HepG2 (cell line): Measurements from ENCODE around the gene MBLAC1. TPM values are rescaled to one million over a fixed set of nuclear protein-coding genes. Genes with fewer than 3 reads are reported as not detected.
A peak's percentile ranks its signal among the peaks of the same experiment; 100 is the strongest.

Experiments used
- ATM ChIP-seq: fragments of 450-650 bp; IDR thresholded peaks from 2 replicates; pipeline ENCODE4 v1.7.1; 2017; ENCODE audit warnings: mild to moderate bottlenecking, borderline replicate concordance
- BCL6 ChIP-seq: IDR thresholded peaks from 2 replicates; pipeline ENCODE4 v1.6.1; 2016; ENCODE audit warnings: missing genetic modification reagents, missing compliant biosample characterization
- CHD2 ChIP-seq: IDR thresholded peaks from 2 replicates; pipeline ENCODE4 v1.6.1; 2011; ENCODE audit warnings: low read depth, low read length, improper control_type of control experiment
- DNMT3B ChIP-seq: conservative IDR thresholded peaks from 2 replicates; pipeline ENCODE4 v1.6.1; 2016; ENCODE audit warnings: missing biosample characterization, control low read depth
- ELF4 ChIP-seq: sonication (generic); formaldehyde crosslinking; IDR thresholded peaks from 2 replicates; pipeline ENCODE4 v1.5.0; 2020; ENCODE audit warnings: missing genetic modification reagents, mild to moderate bottlenecking, moderate library complexity, borderline replicate concordance
- HNF4G ChIP-seq, 2 experiments: sonication (generic) in 1 of 2; formaldehyde crosslinking in 1 of 2; IDR thresholded peaks; 2 replicates each; pipeline versions ENCODE4 v1.4.0 to v1.6.1; 2011 to 2020; ENCODE audit warnings: borderline replicate concordance in 2 of 2, low read depth in 2 of 2, mild to moderate bottlenecking in 2 of 2, low read length in 1 of 2, missing genetic modification reagents in 1 of 2, moderate library complexity in 1 of 2
- KMT2B ChIP-seq: IDR thresholded peaks from 2 replicates; pipeline ENCODE4 v1.6.1; 2016; ENCODE audit warnings: missing genetic modification reagents, missing compliant biosample characterization
- LCORL ChIP-seq, 2 experiments: fragments of 450-650 bp in 1 of 2; sonication (generic) in 1 of 2; formaldehyde crosslinking in 1 of 2; IDR thresholded peaks; 2 replicates each; pipeline versions ENCODE4 v1.5.0 to v1.6.1; 2017 to 2020; ENCODE audit warnings: antibody characterized with exemption in 1 of 2, missing genetic modification reagents in 1 of 2
- RELA ChIP-seq: sonication (generic); formaldehyde crosslinking; IDR thresholded peaks from 2 replicates; pipeline ENCODE4 v1.4.0; 2020; ENCODE audit warnings: missing genetic modification reagents
- RFXANK ChIP-seq: IDR thresholded peaks from 2 replicates; pipeline ENCODE4 v1.6.1; 2016
- TP53 ChIP-seq: sonication (generic); formaldehyde crosslinking; conservative IDR thresholded peaks from 2 replicates; pipeline ENCODE4 v1.4.0; 2020; ENCODE audit warnings: missing genetic modification reagents
- ZFP62 ChIP-seq: sonication (generic); formaldehyde crosslinking; IDR thresholded peaks from 2 replicates; pipeline ENCODE4 v1.4.0; 2020; ENCODE audit warnings: missing genetic modification reagents
- ZNF256 ChIP-seq: sonication (generic); formaldehyde crosslinking; conservative IDR thresholded peaks from 2 replicates; pipeline ENCODE4 v1.4.0; 2020; ENCODE audit warnings: missing genetic modification reagents
- ZNF33A ChIP-seq: sonication (generic); formaldehyde crosslinking; IDR thresholded peaks from 2 replicates; pipeline ENCODE4 v1.5.1; 2020; ENCODE audit warnings: missing genetic modification reagents, mild to moderate bottlenecking, moderate library complexity, borderline replicate concordance
- polyA plus RNA-seq, 8 experiments: library from polyadenylated mRNA; depleted of rRNA in 3 of 8; stranded (reverse) in 7 of 8; unstranded in 1 of 8; fragments of >200 nt; fragmentation: Illumina TruSeq in 4 of 8; extraction: Trizol in 4 of 8; gene quantifications; 2 replicates each; pipeline versions ENCODE4 v1.2.1 to v1.2.3, GENCODE V29; 2011 to 2016; ENCODE audit warnings: low read depth in 4 of 8, missing spikeins in 1 of 8, mixed read lengths in 1 of 8; ENCODE audit not compliant: insufficient read depth in 1 of 8
- total RNA-seq, 5 experiments: library from RNA; depleted of rRNA; stranded (reverse); fragments of >200 nt; fragmentation: Illumina TruSeq; extraction: Trizol; gene quantifications; 2 replicates each; pipeline ENCODE4 v1.2.3, GENCODE V29; 2016; ENCODE audit warnings: low read depth in 1 of 5
- TF ChIP-seq, protein P1 (sequence below): sonication (generic); formaldehyde crosslinking; IDR thresholded peaks from 2 replicates; pipeline ENCODE4 v1.4.0; 2020; ENCODE audit warnings: mild to moderate bottlenecking, missing genetic modification reagents
- TF ChIP-seq, protein P2 (sequence below): sonication (generic); formaldehyde crosslinking; IDR thresholded peaks from 2 replicates; pipeline ENCODE4 v1.4.0; 2020; ENCODE audit warnings: missing genetic modification reagents, borderline replicate concordance
- TF ChIP-seq, protein P3 (sequence below): sonication (generic); formaldehyde crosslinking; IDR thresholded peaks from 2 replicates; pipeline ENCODE4 v1.8.0; 2022; ENCODE audit warnings: mild to moderate bottlenecking, missing genetic modification reagents, borderline replicate concordance
- TF ChIP-seq, protein P4 (sequence below): sonication (generic); formaldehyde crosslinking; conservative IDR thresholded peaks from 2 replicates; pipeline ENCODE4 v1.4.0; 2020; ENCODE audit warnings: missing genetic modification reagents

Gene MBLAC1
- total and polyA plus RNA-seq, 2 of the 13 experiments (the other 11 are each of a cell fraction or from before 2014, with no cell fraction given) = 0.79 to 2.1 TPM

DNA sequence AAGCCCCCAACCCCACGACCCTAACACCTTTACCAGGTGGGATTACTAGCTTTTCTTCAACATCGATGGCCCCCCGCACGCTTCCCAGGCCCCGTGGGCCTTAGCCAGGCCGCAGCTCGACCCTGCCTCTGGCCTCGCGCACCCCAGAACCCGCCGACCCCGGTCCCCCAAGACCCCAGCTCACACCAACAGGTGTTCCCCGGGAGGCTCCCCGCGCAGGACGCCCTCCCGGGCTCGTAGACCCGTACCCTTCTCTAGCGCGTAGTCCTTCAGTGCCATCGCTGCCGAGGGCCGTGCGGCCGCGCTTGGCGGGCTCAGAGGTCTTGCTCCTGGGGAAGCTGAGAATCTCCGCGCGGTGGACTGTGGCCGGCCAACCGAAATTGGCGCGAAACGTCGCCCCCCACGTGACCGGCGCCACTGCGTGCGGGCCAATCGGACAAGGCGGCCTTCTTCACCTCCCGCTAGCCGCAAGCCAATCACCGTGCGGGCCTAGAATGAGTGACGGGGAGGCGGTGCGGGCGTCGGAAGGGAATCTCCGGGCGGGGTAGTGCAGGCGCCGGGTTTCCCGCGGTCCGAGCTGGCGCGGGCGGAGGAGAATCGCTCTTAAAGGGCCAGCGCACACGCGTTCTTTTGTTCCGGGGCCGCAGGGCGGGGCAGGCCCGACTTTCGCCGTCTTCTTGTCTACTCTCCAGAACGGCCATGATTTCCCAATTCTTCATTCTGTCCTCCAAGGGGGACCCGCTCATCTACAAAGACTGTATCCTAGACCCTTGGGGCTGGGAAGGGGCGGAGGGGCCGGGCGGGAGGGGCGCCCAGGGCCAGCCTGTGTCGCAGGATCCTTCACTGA is 25.5 kb upstream of the MBLAC1 start, which contains the start of the genes AP4M1 and MCM7 (continued):
- TF ChIP-seq ZFP62 (CRISPR knock-in tag) (no peak), ZNF256 (CRISPR knock-in tag) (no peak; the same call in 1 of the 2 replicates), RFXANK (CRISPR knock-in tag) (no peak), ELF4 (CRISPR knock-in tag) (no peak), CHD2 (no peak), RELA (CRISPR knock-in tag) (no peak; the same call in 1 of the 2 replicates), HNF4G (IDR thresholded peaks at IDR 0.05; ENCODE audit: borderline replicate concordance, low read depth, low read length) (peak; percentile 14; the same call in 1 of the 2 replicates), HNF4G (CRISPR knock-in tag; IDR thresholded peaks at IDR 0.05; ENCODE audit: borderline replicate concordance, low read depth) (0 out of 2 replicates have a peak, but pooled peaks have one; percentile 26), BCL6 (CRISPR knock-in tag) (0 out of 2 replicates have a peak, but pooled peaks have one; percentile 11), LCORL (IDR thresholded peaks at IDR 0.05) (no peak), LCORL (CRISPR knock-in tag; IDR thresholded peaks at IDR 0.05) (no peak), ZNF33A (no peak), ATM (no peak), TP53 (CRISPR knock-in tag) (no peak), DNMT3B (CRISPR knock-in tag) (no peak), KMT2B (CRISPR knock-in tag) (no peak; the same call in 1 of the 2 replicates)
- TF ChIP-seq, protein P1, sequence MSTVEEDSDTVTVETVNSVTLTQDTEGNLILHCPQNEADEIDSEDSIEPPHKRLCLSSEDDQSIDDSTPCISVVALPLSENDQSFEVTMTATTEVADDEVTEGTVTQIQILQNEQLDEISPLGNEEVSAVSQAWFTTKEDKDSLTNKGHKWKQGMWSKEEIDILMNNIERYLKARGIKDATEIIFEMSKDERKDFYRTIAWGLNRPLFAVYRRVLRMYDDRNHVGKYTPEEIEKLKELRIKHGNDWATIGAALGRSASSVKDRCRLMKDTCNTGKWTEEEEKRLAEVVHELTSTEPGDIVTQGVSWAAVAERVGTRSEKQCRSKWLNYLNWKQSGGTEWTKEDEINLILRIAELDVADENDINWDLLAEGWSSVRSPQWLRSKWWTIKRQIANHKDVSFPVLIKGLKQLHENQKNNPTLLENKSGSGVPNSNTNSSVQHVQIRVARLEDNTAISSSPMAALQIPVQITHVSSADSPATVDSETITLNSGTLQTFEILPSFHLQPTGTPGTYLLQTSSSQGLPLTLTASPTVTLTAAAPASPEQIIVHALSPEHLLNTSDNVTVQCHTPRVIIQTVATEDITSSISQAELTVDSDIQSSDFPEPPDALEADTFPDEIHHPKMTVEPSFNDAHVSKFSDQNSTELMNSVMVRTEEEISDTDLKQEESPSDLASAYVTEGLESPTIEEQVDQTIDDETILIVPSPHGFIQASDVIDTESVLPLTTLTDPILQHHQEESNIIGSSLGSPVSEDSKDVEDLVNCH (CRISPR knock-in tag) = no peak
- TF ChIP-seq, protein P2, sequence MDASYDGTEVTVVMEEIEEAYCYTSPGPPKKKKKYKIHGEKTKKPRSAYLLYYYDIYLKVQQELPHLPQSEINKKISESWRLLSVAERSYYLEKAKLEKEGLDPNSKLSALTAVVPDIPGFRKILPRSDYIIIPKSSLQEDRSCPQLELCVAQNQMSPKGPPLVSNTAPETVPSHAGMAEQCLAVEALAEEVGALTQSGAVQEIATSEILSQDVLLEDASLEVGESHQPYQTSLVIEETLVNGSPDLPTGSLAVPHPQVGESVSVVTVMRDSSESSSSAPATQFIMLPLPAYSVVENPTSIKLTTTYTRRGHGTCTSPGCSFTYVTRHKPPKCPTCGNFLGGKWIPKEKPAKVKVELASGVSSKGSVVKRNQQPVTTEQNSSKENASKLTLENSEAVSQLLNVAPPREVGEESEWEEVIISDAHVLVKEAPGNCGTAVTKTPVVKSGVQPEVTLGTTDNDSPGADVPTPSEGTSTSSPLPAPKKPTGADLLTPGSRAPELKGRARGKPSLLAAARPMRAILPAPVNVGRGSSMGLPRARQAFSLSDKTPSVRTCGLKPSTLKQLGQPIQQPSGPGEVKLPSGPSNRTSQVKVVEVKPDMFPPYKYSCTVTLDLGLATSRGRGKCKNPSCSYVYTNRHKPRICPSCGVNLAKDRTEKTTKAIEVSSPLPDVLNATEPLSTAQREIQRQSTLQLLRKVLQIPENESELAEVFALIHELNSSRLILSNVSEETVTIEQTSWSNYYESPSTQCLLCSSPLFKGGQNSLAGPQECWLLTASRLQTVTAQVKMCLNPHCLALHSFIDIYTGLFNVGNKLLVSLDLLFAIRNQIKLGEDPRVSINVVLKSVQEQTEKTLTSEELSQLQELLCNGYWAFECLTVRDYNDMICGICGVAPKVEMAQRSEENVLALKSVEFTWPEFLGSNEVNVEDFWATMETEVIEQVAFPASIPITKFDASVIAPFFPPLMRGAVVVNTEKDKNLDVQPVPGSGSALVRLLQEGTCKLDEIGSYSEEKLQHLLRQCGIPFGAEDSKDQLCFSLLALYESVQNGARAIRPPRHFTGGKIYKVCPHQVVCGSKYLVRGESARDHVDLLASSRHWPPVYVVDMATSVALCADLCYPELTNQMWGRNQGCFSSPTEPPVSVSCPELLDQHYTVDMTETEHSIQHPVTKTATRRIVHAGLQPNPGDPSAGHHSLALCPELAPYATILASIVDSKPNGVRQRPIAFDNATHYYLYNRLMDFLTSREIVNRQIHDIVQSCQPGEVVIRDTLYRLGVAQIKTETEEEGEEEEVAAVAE (CRISPR knock-in tag) = peak; percentile 95
- TF ChIP-seq, protein P3, sequence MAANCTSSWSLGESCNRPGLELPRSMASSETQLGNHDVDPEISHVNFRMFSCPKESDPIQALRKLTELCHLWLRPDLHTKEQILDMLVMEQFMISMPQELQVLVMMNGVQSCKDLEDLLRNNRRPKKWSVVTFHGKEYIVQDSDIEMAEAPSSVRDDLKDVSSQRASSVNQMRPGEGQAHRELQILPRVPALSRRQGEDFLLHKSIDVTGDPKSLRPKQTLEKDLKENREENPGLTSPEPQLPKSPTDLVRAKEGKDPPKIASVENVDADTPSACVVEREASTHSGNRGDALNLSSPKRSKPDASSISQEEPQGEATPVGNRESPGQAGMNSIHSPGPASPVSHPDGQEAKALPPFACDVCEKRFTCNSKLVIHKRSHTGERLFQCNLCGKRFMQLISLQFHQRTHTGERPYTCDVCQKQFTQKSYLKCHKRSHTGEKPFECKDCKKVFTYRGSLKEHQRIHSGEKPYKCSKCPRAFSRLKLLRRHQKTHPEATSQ = peak; percentile 94; the same call in 1 of the 2 replicates
- TF ChIP-seq, protein P4, sequence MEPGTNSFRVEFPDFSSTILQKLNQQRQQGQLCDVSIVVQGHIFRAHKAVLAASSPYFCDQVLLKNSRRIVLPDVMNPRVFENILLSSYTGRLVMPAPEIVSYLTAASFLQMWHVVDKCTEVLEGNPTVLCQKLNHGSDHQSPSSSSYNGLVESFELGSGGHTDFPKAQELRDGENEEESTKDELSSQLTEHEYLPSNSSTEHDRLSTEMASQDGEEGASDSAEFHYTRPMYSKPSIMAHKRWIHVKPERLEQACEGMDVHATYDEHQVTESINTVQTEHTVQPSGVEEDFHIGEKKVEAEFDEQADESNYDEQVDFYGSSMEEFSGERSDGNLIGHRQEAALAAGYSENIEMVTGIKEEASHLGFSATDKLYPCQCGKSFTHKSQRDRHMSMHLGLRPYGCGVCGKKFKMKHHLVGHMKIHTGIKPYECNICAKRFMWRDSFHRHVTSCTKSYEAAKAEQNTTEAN (CRISPR knock-in tag) = no peak
